Endothelial cell of umbilical vein (primary cell): ENCODE data around the gene ZC3H12A.

Experiments
- CTCF ChIP-seq, 2 donors: IDR thresholded peaks; 1 replicate in 1 of 2; 2 replicates in 1 of 2; pipeline ENCODE4 v1.5.1; 2011; ENCODE audit warnings: low read length in 2 of 2, mild to moderate bottlenecking in 2 of 2, moderate library complexity in 2 of 2, control low read depth in 1 of 2, inconsistent platforms in 1 of 2, low read depth in 1 of 2; ENCODE audit not compliant: insufficient read depth in 1 of 2; ENCODE audit errors: extremely low read depth in 1 of 2
- FOS ChIP-seq: IDR thresholded peaks from 2 replicates; pipeline ENCODE4 v1.6.1; 2011; ENCODE audit warnings: mild to moderate bottlenecking, low read length, moderate library complexity, borderline replicate concordance; ENCODE audit not compliant: insufficient read depth
- POLR2A ChIP-seq: IDR thresholded peaks from 2 replicates; pipeline ENCODE4 v1.6.1; 2012; ENCODE audit warnings: low read depth, mild to moderate bottlenecking, control low read depth, low read length

GRCh38 chr1:37501661-37502060 is 27.3 kb downstream of the ZC3H12A start:
- TF ChIP-seq POLR2A (no peak), CTCF (IDR thresholded peaks at IDR 0.05; ENCODE audit: extremely low read depth in 1 of 2, insufficient read depth in 1 of 2, low read depth in 1 of 2, low read length in 2 of 2) (no peak), FOS (no peak)
